ENCODE results near the gene KAT8. TPM values are rescaled to one million over a fixed set of nuclear protein-coding genes. Genes with fewer than 3 reads are reported as not detected.

KAT8 gene
- total and polyA plus RNA-seq, 9 of the 15 experiments (the other 6 are each of a cell fraction or from before 2014, with no cell fraction given) = 10.0 to 98.5 (median 76.4) TPM

GRCh38 chr16:31073142-31073969, 44.1 kb upstream of the KAT8 start (continued):
- TF ChIP-seq TEAD1 (CRISPR knock-in tag; IDR thresholded peaks at IDR 0.05) (0 out of 4 replicates have a peak, but pooled peaks of 1 of the 2 experiments have one; percentile 65), NKRF (IDR thresholded peaks at IDR 0.05; ENCODE audit: borderline replicate concordance) (peak; percentile 81), BCOR (IDR thresholded peaks at IDR 0.05) (peak; percentile 91), TBL1XR1 (IDR thresholded peaks at IDR 0.05; ENCODE audit: low read length in 2 of 2) (no peak), ZNF282 (CRISPR knock-in tag; IDR thresholded peaks at IDR 0.05) (0 out of 2 replicates have a peak, but pooled peaks have one; percentile 52), SMAD4 (CRISPR knock-in tag; conservative IDR thresholded peaks at IDR 0.05) (peak; percentile 87)
- TF ChIP-seq, protein P1, sequence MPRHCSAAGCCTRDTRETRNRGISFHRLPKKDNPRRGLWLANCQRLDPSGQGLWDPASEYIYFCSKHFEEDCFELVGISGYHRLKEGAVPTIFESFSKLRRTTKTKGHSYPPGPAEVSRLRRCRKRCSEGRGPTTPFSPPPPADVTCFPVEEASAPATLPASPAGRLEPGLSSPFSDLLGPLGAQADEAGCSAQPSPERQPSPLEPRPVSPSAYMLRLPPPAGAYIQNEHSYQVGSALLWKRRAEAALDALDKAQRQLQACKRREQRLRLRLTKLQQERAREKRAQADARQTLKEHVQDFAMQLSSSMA (CRISPR knock-in tag; IDR thresholded peaks at IDR 0.05) = peak; percentile 27; the same call in 1 of the 2 replicates
